PC-3 (cell line): ENCODE measurements around the gene DIP2A.

Experiments used
- EZH2 ChIP-seq: fragments of 300-600 bp; sonication (generic); IDR thresholded peaks from one replicate; pipeline ENCODE4 v1.6.1; 2017; ENCODE audit warnings: antibody characterized with exemption, mild to moderate bottlenecking, low read length; ENCODE audit not compliant: unreplicated experiment
- TF ChIP-seq, protein P1 (sequence below): fragments of 300-600 bp; sonication (generic); conservative IDR thresholded peaks from 2 replicates; pipeline ENCODE4 v1.5.1; 2017; ENCODE audit warnings: antibody characterized with exemption, low read depth, mild to moderate bottlenecking, low read length

DNA sequence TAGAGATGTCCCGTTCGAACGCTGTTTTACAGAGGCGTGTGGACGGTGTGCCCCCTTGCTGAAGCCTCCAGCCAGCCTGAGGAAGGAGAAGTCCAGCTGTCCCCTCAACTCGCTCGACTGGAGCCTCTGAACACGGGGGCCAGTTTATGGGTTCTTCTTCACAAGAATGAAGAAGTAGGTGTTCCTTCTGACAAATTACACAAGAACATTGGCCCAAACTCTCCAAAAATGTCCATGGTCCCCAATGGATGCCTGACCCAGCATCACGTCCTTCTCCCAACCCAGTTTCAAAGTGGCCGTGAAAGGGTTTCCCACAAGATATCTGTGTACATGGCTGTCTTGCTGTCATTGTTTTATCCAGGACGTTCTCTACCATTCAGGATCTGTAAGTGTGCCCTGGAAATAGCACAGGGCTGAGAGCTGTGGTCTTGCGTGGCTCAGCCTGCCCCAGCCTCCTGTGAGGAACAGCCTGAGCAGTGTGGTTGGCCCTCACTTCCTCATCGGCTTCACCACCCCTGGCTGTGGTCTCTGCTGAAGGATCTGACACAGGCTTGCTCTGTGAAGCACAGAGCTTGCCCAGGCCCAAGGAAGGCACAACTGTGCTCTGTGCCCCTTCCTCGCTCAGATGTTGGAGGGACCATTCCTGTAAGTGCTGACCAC lies 147.2 kb downstream of the DIP2A start:
- TF ChIP-seq, protein P1, sequence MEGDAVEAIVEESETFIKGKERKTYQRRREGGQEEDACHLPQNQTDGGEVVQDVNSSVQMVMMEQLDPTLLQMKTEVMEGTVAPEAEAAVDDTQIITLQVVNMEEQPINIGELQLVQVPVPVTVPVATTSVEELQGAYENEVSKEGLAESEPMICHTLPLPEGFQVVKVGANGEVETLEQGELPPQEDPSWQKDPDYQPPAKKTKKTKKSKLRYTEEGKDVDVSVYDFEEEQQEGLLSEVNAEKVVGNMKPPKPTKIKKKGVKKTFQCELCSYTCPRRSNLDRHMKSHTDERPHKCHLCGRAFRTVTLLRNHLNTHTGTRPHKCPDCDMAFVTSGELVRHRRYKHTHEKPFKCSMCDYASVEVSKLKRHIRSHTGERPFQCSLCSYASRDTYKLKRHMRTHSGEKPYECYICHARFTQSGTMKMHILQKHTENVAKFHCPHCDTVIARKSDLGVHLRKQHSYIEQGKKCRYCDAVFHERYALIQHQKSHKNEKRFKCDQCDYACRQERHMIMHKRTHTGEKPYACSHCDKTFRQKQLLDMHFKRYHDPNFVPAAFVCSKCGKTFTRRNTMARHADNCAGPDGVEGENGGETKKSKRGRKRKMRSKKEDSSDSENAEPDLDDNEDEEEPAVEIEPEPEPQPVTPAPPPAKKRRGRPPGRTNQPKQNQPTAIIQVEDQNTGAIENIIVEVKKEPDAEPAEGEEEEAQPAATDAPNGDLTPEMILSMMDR = no peak
- TF ChIP-seq EZH2 = no peak
